SK-N-SH (cell line): ENCODE data around the gene PLP2. TPM values are rescaled to one million over a fixed set of nuclear protein-coding genes. Genes with fewer than 3 reads are reported as not detected.
A peak's percentile ranks its signal among the peaks of the same experiment; 100 is the strongest.

Experiments used
- CTCF ChIA-PET: fragments of 300-600, 350-600 bp; formaldehyde crosslinking; extraction: SDS; loops from one replicate; lab custom pipeline; 2021; lab: Yijun Ruan, JAX
- POLR2A ChIA-PET: fragments of 350-600 bp; sonication (Branson Sonifier 250); formaldehyde crosslinking; extraction: SDS; loops from one replicate; lab custom pipeline; 2020; ENCODE audit warnings: antibody characterized with exemption, inconsistent platforms; lab: Yijun Ruan, JAX
- DNase-seq: peaks from one replicate; pipeline ENCODE4 v3.0.0; 2012
- H2AFZ ChIP-seq: fragments of 200-600 bp; sonication (generic); 2 replicates; pipeline ENCODE4 v1.8.1; 2016; ENCODE audit warnings: antibody characterized with exemption, mild to moderate bottlenecking, low read depth
- H3F3A ChIP-seq: fragments of 200-600 bp; sonication (generic); replicated peaks from 2 replicates; pipeline ENCODE3; 2016; ENCODE audit warnings: antibody characterized with exemption, mild to moderate bottlenecking; ENCODE audit not compliant: insufficient read depth
- H3K27ac ChIP-seq, 2 experiments: fragments of 200-500 bp in 1 of 2; fragments of 200-600 bp in 1 of 2; sonication (Bioruptor generic) in 1 of 2; sonication (generic), shearing (Covaris generic) in 1 of 2; 2 replicates each; pipeline versions ENCODE4 v1.5.1 to v1.6.1; 2014 to 2016; ENCODE audit warnings: low read depth in 2 of 2, inconsistent platforms in 1 of 2, low read length in 1 of 2, mild to moderate bottlenecking in 1 of 2, mixed read lengths in 1 of 2
- H3K27me3 ChIP-seq: fragments of 200-600 bp; sonication (generic), shearing (Covaris generic); 2 replicates; pipeline ENCODE4 v1.6.1; 2016; ENCODE audit warnings: mixed run types; ENCODE audit not compliant: insufficient read depth
- H3K36me3 ChIP-seq, 2 experiments: fragments of 200-500 bp in 1 of 2; fragments of 200-600 bp in 1 of 2; sonication (Bioruptor generic) in 1 of 2; sonication (generic) in 1 of 2; replicated peaks in 1 of 2; 2 replicates each; pipeline versions ENCODE3 to v1.5.1; 2014 to 2016; ENCODE audit warnings: low read length in 1 of 2, mild to moderate bottlenecking in 1 of 2; ENCODE audit not compliant: insufficient read depth in 2 of 2, control insufficient read depth in 1 of 2
- H3K4me1 ChIP-seq, 2 experiments: fragments of 200-500 bp in 1 of 2; fragments of 200-600 bp in 1 of 2; sonication (Bioruptor generic) in 1 of 2; sonication (generic), shearing (Covaris generic) in 1 of 2; 2 replicates each; pipeline versions ENCODE4 v1.5.1 to v1.6.1; 2014 to 2016; ENCODE audit warnings: low read depth in 1 of 2, low read length in 1 of 2, mixed run types in 1 of 2; ENCODE audit not compliant: insufficient read depth in 2 of 2, control insufficient read depth in 1 of 2
- H3K4me2 ChIP-seq: fragments of 200-600 bp; sonication (generic), shearing (Covaris generic); 2 replicates; pipeline ENCODE4 v1.6.1; 2017; ENCODE audit warnings: mixed run types
- H3K4me3 ChIP-seq, 2 experiments: fragments of 200-500 bp in 1 of 2; fragments of 200-600 bp in 1 of 2; sonication (Bioruptor generic) in 1 of 2; sonication (generic), shearing (Covaris generic) in 1 of 2; 2 replicates each; pipeline versions ENCODE4 v1.5.1 to v1.8.1; 2014 to 2016; ENCODE audit warnings: low read depth in 2 of 2, inconsistent platforms in 1 of 2, low read length in 1 of 2, mild to moderate bottlenecking in 1 of 2, mixed read lengths in 1 of 2, moderate library complexity in 1 of 2
- H3K79me2 ChIP-seq: fragments of 200-600 bp; sonication (generic); 2 replicates; pipeline ENCODE4 v1.8.1; 2017; ENCODE audit warnings: mild to moderate bottlenecking; ENCODE audit not compliant: insufficient read depth
- H3K9ac ChIP-seq: fragments of 200-600 bp; sonication (generic); 2 replicates; pipeline ENCODE4 v1.6.1; 2017; ENCODE audit warnings: mixed run types
- H3K9me2 ChIP-seq: fragments of 200-600 bp; sonication (generic); 2 replicates; pipeline ENCODE4 v1.6.1; 2017; ENCODE audit warnings: mixed run types
- H3K9me3 ChIP-seq: fragments of 200-600 bp; sonication (generic); 2 replicates; pipeline ENCODE4 v1.6.1; 2017; ENCODE audit warnings: mixed run types, mild to moderate bottlenecking, moderate library complexity
- H4K20me1 ChIP-seq: fragments of 200-600 bp; sonication (generic); 2 replicates; pipeline ENCODE4 v1.6.1; 2017; ENCODE audit warnings: mild to moderate bottlenecking, mixed run types; ENCODE audit not compliant: insufficient read depth
- ELF1 ChIP-seq: IDR thresholded peaks from 2 replicates; pipeline ENCODE4 v1.4.0; 2012
- FOXJ3 ChIP-seq: sonication (generic); formaldehyde crosslinking; IDR thresholded peaks from 2 replicates; pipeline ENCODE4 v1.5.1; 2020; ENCODE audit warnings: mild to moderate bottlenecking, missing genetic modification reagents
- GABPA ChIP-seq: IDR thresholded peaks from 2 replicates; pipeline ENCODE4 v1.4.0; 2012; ENCODE audit warnings: low read depth, mild to moderate bottlenecking
- IRF3 ChIP-seq: fragments of 150-350 bp; IDR thresholded peaks from 2 replicates; pipeline ENCODE4 v1.6.1; 2016; ENCODE audit warnings: mild to moderate bottlenecking, low read depth, low read length
- JUND ChIP-seq: IDR thresholded peaks from 2 replicates; pipeline ENCODE4 v1.4.0; 2012
- MAX ChIP-seq: IDR thresholded peaks from 2 replicates; pipeline ENCODE4 v1.4.0; 2012; ENCODE audit warnings: low read depth
- MEF2A ChIP-seq: IDR thresholded peaks from 2 replicates; pipeline ENCODE4 v1.4.0; 2012; ENCODE audit warnings: low read depth, borderline replicate concordance
- MXI1 ChIP-seq: IDR thresholded peaks from 2 replicates; pipeline ENCODE4 v1.6.1; 2012; ENCODE audit warnings: mild to moderate bottlenecking, low read depth, low read length, improper control_type of control experiment
- NRF1 ChIP-seq: IDR thresholded peaks from 2 replicates; pipeline ENCODE4 v1.6.1; 2012; ENCODE audit warnings: low read depth, mild to moderate bottlenecking, low read length
- PBX3 ChIP-seq: IDR thresholded peaks from 2 replicates; pipeline ENCODE4; 2012
- TCF12 ChIP-seq: IDR thresholded peaks from 2 replicates; pipeline ENCODE4 v1.4.0; 2012
- USF2 ChIP-seq: fragments of 150-350 bp; IDR thresholded peaks from 2 replicates; pipeline ENCODE4 v1.6.1; 2017; ENCODE audit warnings: antibody characterized with exemption, low read length, low read depth, borderline replicate concordance
- WGBS: methylation state at CpG from one replicate; pipeline ENCODE4 v1.1.6; 2017; ENCODE audit warnings: low lambda C conversion rate; 5-methylcytosine and 5-hydroxymethylcytosine counted together
- polyA plus RNA-seq, 3 experiments: library from polyadenylated mRNA; depleted of rRNA; stranded (reverse); fragments of >200 nt; gene quantifications; 2 replicates each; pipeline ENCODE4 v1.2.3, GENCODE V29; 2012
- TF ChIP-seq, protein P1 (sequence below): IDR thresholded peaks from 2 replicates; pipeline ENCODE4 v1.4.0; 2012; ENCODE audit warnings: low read depth, borderline replicate concordance
- TF ChIP-seq, protein P2 (sequence below): IDR thresholded peaks from 2 replicates; pipeline ENCODE4 v1.6.1; 2012; ENCODE audit warnings: mild to moderate bottlenecking, low read depth, low read length, moderate library complexity

PLP2 gene
- polyA plus RNA-seq, 1 of the 3 experiments (the other 2 are of a cell fraction): 146 TPM

DNA sequence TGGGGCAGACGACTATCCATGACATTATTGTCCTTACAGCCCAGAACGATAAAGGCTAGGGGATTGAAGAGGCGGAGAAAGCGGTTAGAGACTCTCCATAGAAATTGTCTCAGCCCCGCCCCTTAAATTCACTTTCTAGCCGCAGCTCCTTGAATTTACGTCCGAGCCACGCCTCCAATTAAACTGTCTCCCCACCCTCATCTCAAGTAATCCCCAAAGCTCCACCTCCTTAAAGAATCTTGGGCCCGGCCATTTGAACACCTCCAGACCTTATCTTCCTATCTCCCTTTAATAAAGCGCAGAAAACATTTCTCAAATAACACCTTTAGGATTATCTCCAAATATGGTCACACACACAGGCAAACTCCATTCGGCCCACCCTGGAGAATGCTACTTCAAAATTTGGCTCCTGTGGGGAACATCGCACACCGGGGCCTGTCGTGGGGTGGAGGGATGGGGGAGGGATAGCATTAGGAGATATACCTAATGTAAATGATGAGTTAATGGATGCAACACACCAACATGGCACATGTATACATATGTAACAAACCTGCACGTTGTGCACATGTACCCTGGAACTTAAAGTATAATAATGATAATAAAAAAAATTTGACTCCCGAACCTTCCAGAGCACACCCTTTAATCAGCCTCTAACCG, 16.3 kb upstream of the PLP2 start:
- Histone ChIP-seq H3K4me2 (peak overlapping the region; percentile 78), H4K20me1 (no peaks in the 10 kb centered on the region), H3F3A (peaks cover 3% of the 10 kb centered on the region), H3K27ac (peak overlapping the region; percentile 85 to 90), H2AFZ (no peak overlapping the region), H3K79me2 (no peaks in the 10 kb centered on the region), H3K27me3 (peaks cover 8% of the 10 kb centered on the region; the same call in 1 of the 2 replicates), H3K4me1 (no peaks in the 10 kb centered on the region; a peak in 1 of 4 replicates), H3K4me3 (peak overlapping the region; percentile 46 to 54), H3K36me3 (no peaks in the 10 kb centered on the region), H3K9me3 (no peaks in the 10 kb centered on the region), H3K9me2 (no peaks in the 10 kb centered on the region), H3K9ac (peak overlapping the region; percentile 83; the same call in 1 of the 2 replicates)
- ChIA-PET POLR2A (no interaction called here), CTCF (interaction anchor here (0.6 to 0.9 kb wide), 9 partner anchors 10 to 54 kb away, joined by 3 to 6 read pairs (median 4); no protein-coding TSS in a partner anchor)
- WGBS: 11% methylated on average over 18 of the region's 18 CpGs
- TF ChIP-seq ELF1 (no peak), MXI1 (0 out of 2 replicates have a peak, but pooled peaks have one; percentile 41)
- no peak for DNase-seq

DNA sequence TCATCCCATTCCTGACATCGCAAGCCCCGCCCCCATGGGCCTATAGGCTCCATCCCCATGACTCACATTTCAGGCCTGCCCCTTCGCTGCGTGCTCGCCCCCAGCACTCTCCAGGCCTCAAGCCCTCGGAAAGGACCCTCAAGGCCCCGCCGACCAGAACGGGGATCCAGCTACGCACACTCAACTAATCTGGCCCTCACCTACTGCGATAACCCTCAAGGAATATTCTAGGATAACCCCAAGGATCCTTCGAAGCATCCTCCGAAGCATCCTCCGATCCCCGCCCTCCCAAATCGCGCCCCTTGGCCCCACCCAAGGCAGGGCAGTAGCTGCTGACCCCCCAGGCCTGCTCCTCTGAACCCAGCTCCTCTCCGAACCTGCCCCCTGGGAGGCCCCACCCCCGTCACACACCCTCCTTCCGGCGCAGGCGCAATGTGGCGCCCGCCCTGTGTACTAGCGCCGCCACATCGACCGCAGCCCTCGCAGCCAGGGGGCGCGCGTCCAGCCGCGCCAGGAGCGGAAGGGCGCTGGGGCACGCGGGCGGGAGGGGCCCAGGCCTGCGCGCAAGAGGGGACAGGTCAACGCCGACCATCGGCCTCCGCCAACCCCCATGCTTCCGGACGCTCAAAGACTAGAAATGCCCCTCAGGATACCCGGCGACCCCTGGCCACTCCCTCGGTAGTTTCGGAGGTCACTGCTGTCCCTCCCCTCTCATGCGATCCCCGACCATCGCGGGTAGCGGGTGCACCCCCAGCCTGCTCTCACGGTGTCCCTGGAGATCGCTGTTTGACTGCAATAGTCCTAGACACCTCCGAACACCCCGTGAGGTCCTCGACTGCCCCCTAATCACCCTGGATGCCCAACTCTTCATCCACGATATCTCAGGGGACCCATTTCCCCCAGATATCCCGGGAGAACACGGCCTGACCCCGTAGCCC, 15.5 kb upstream of the PLP2 start:
- peak overlapping the region; percentile 83 for H3K9ac ChIP-seq
- peak overlapping the region; percentile 78 for H3K4me2 ChIP-seq
- 19% methylated on average over 27 of the region's 65 CpGs for WGBS
- no peaks in the 10 kb centered on the region for H4K20me1 ChIP-seq
- H3K4me1 ChIP-seq: no peaks in the 10 kb centered on the region; a peak in 1 of 4 replicates
- POLR2A ChIA-PET: interaction anchor here (0.5 kb wide), 1 partner anchor 50 kb away, joined by 3 read pairs; no protein-coding TSS in a partner anchor
- H3K36me3 ChIP-seq: no peaks in the 10 kb centered on the region
- H3K27ac ChIP-seq: peak overlapping the region; percentile 85 to 90
- DNase-seq: peak; percentile 91
- H3K79me2 ChIP-seq: no peaks in the 10 kb centered on the region
- H3K9me2 ChIP-seq: no peaks in the 10 kb centered on the region
- H2AFZ ChIP-seq: 0 out of 2 replicates have a peak overlapping the region, but pooled peaks have one; percentile 74
- peaks cover 8% of the 10 kb centered on the region; the same call in 1 of the 2 replicates for H3K27me3 ChIP-seq
- peaks cover 3% of the 10 kb centered on the region for H3F3A ChIP-seq
- peak overlapping the region; percentile 46 to 54 for H3K4me3 ChIP-seq
- CTCF ChIA-PET: interaction anchor here (0.6 to 0.9 kb wide), 10 partner anchors 9 to 54 kb away, joined by 3 to 6 read pairs (median 4); no protein-coding TSS in a partner anchor
- H3K9me3 ChIP-seq: no peaks in the 10 kb centered on the region
- no peak for TF ChIP-seq JUND
- TF ChIP-seq, protein P1, sequence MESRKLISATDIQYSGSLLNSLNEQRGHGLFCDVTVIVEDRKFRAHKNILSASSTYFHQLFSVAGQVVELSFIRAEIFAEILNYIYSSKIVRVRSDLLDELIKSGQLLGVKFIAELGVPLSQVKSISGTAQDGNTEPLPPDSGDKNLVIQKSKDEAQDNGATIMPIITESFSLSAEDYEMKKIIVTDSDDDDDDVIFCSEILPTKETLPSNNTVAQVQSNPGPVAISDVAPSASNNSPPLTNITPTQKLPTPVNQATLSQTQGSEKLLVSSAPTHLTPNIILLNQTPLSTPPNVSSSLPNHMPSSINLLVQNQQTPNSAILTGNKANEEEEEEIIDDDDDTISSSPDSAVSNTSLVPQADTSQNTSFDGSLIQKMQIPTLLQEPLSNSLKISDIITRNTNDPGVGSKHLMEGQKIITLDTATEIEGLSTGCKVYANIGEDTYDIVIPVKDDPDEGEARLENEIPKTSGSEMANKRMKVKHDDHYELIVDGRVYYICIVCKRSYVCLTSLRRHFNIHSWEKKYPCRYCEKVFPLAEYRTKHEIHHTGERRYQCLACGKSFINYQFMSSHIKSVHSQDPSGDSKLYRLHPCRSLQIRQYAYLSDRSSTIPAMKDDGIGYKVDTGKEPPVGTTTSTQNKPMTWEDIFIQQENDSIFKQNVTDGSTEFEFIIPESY: no peak
- TF ChIP-seq, protein P2, sequence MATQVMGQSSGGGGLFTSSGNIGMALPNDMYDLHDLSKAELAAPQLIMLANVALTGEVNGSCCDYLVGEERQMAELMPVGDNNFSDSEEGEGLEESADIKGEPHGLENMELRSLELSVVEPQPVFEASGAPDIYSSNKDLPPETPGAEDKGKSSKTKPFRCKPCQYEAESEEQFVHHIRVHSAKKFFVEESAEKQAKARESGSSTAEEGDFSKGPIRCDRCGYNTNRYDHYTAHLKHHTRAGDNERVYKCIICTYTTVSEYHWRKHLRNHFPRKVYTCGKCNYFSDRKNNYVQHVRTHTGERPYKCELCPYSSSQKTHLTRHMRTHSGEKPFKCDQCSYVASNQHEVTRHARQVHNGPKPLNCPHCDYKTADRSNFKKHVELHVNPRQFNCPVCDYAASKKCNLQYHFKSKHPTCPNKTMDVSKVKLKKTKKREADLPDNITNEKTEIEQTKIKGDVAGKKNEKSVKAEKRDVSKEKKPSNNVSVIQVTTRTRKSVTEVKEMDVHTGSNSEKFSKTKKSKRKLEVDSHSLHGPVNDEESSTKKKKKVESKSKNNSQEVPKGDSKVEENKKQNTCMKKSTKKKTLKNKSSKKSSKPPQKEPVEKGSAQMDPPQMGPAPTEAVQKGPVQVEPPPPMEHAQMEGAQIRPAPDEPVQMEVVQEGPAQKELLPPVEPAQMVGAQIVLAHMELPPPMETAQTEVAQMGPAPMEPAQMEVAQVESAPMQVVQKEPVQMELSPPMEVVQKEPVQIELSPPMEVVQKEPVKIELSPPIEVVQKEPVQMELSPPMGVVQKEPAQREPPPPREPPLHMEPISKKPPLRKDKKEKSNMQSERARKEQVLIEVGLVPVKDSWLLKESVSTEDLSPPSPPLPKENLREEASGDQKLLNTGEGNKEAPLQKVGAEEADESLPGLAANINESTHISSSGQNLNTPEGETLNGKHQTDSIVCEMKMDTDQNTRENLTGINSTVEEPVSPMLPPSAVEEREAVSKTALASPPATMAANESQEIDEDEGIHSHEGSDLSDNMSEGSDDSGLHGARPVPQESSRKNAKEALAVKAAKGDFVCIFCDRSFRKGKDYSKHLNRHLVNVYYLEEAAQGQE: no peak
- peak; percentile 67; the same call in 1 of the 2 replicates for TF ChIP-seq MAX
- TF ChIP-seq NRF1: peak; percentile 74
- no peak for TF ChIP-seq MEF2A
- TF ChIP-seq FOXJ3 (CRISPR knock-in tag): no peak
- TF ChIP-seq PBX3: no peak
- no peak for TF ChIP-seq IRF3
- no peak for TF ChIP-seq GABPA
- TF ChIP-seq TCF12: no peak
- no peak for TF ChIP-seq USF2
- TF ChIP-seq MXI1: no peak
